C4-2B (cell line): ENCODE measurements around the gene HMG20B.

Experiments used
- ZFX ChIP-seq: fragments of 450-650 bp; IDR thresholded peaks from 2 replicates; pipeline ENCODE4 v1.6.1; 2017
- TF ChIP-seq, protein P1 (sequence below): fragments of 450-650 bp; conservative IDR thresholded peaks from 2 replicates; pipeline ENCODE4 v1.5.1; 2017; ENCODE audit warnings: mild to moderate bottlenecking

DNA sequence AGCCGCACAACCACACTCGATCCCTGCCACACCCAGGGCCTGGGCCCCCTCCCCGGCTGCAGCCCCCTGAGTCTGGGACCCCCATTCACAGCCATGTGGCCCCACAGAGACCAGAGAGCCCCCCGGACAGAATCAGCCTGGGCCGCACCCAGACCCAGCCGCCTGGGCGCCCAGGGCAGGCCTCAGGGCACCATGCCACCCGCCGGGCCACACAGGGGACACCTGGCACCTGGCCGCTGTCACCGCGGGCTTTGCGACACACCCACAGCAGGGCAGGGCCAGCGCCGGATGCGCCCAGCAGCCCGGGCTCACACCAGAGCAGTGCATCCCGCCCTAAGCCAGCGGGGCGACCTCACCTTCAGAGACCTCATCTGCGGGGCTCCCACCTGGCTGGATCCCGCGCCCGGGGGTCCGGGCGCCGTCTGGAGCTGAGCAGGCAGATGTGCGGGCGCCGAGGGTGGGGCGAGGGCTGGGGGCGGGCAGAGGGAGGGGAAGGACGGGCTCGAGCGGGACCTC lies 33.5 kb downstream of the HMG20B start:
- TF ChIP-seq, protein P1, sequence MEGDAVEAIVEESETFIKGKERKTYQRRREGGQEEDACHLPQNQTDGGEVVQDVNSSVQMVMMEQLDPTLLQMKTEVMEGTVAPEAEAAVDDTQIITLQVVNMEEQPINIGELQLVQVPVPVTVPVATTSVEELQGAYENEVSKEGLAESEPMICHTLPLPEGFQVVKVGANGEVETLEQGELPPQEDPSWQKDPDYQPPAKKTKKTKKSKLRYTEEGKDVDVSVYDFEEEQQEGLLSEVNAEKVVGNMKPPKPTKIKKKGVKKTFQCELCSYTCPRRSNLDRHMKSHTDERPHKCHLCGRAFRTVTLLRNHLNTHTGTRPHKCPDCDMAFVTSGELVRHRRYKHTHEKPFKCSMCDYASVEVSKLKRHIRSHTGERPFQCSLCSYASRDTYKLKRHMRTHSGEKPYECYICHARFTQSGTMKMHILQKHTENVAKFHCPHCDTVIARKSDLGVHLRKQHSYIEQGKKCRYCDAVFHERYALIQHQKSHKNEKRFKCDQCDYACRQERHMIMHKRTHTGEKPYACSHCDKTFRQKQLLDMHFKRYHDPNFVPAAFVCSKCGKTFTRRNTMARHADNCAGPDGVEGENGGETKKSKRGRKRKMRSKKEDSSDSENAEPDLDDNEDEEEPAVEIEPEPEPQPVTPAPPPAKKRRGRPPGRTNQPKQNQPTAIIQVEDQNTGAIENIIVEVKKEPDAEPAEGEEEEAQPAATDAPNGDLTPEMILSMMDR = no peak
- TF ChIP-seq ZFX = no peak
